ENCODE results near the gene ADAMTSL3. TPM values are rescaled to one million over a fixed set of nuclear protein-coding genes. Genes with fewer than 3 reads are reported as not detected.

ADAMTSL3 gene
- total RNA-seq, 3 donors from 2014 or later (not counting 1 experiment from before 2014, with no cell fraction given), result 0.14 to 0.43 (median 0.25) TPM

DNA sequence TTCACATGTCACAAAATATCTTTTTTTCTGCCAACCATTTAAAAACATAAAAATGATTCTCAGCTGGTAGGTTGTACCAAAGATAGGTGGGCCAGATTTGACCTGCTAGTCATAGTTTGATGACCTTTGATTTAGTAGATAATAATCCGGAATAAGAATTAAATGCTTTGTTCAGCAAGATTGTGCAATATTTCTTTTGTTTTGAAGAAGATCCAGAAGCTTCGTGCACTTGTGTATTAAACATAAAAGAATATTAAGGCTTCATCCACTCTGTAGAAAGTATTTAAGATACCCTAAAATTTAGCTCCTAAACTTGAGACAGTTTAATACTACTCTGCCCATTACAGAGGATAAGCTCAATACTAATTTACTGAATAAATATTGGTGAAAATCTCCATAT is 258.4 kb downstream of the ADAMTSL3 start:
- Mint-ChIP-seq H3K4me1 (no peaks in the 10 kb centered on the region), H3K9me3 (no peaks in the 10 kb centered on the region), H3K27me3 (ENCODE audit: low read depth in 2 of 2) (no peaks in the 10 kb centered on the region), H3K36me3 (no peaks in the 10 kb centered on the region), H3K4me3 (no peak overlapping the region), H3K27ac (no peak overlapping the region)
- H3K4me1 ChIP-seq (ENCODE audit: control insufficient read depth, insufficient read depth, low read length), result no peaks in the 10 kb centered on the region
- H3K4me3 ChIP-seq (ENCODE audit: low read length), result no peak overlapping the region
- WGBS (ENCODE audit: insufficient coverage), result 91% methylated on average over 1 of the region's 2 CpGs
- no peak overlapping the region for H3K27ac ChIP-seq (ENCODE audit: low read length)
- H3K9me3 ChIP-seq (ENCODE audit: control insufficient read depth, insufficient read depth, low read length), result no peaks in the 10 kb centered on the region
- ATAC-seq, result no peak
- no peaks in the 10 kb centered on the region for H3K27me3 ChIP-seq (ENCODE audit: control insufficient read depth, insufficient read depth, low read length)
- intact Hi-C loops (cut with micrococcal nuclease), result no loop called here
- H3K36me3 ChIP-seq (ENCODE audit: control insufficient read depth, insufficient read depth, low read length), result no peaks in the 10 kb centered on the region
- TF ChIP-seq, protein P1, sequence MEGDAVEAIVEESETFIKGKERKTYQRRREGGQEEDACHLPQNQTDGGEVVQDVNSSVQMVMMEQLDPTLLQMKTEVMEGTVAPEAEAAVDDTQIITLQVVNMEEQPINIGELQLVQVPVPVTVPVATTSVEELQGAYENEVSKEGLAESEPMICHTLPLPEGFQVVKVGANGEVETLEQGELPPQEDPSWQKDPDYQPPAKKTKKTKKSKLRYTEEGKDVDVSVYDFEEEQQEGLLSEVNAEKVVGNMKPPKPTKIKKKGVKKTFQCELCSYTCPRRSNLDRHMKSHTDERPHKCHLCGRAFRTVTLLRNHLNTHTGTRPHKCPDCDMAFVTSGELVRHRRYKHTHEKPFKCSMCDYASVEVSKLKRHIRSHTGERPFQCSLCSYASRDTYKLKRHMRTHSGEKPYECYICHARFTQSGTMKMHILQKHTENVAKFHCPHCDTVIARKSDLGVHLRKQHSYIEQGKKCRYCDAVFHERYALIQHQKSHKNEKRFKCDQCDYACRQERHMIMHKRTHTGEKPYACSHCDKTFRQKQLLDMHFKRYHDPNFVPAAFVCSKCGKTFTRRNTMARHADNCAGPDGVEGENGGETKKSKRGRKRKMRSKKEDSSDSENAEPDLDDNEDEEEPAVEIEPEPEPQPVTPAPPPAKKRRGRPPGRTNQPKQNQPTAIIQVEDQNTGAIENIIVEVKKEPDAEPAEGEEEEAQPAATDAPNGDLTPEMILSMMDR (IDR thresholded peaks at IDR 0.05), result no peak
- no peak for DNase-seq

DNA sequence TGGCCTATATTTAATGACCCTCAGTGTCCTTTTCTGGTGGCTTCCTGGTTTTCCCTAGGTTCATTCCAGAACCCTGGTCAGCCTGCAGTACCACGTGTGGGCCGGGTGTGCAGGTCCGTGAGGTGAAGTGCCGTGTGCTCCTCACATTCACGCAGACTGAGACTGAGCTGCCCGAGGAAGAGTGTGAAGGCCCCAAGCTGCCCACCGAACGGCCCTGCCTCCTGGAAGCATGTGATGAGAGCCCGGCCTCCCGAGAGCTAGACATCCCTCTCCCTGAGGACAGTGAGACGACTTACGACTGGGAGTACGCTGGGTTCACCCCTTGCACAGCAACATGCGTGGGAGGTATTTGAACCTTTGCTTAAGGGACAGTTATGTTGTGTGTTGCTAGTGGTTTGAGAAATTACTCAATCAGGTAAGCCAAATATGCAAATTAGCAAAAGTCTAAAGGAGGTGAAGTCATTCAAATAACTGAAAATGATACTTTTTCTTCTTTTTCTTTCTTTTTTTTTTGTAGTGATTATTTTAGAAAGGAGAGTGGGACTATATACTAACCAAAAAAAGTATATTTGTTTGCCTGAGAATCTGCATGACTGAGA is 259.2 kb downstream of the ADAMTSL3 start:
- Mint-ChIP-seq H3K9me3 (no peaks in the 10 kb centered on the region), H3K36me3 (no peaks in the 10 kb centered on the region), H3K4me3 (no peak overlapping the region), H3K27me3 (ENCODE audit: low read depth in 2 of 2) (no peaks in the 10 kb centered on the region), H3K4me1 (no peaks in the 10 kb centered on the region), H3K27ac (no peak overlapping the region)
- Histone ChIP-seq H3K9me3 (ENCODE audit: control insufficient read depth, insufficient read depth, low read length) (no peaks in the 10 kb centered on the region), H3K27me3 (ENCODE audit: control insufficient read depth, insufficient read depth, low read length) (no peaks in the 10 kb centered on the region), H3K36me3 (ENCODE audit: control insufficient read depth, insufficient read depth, low read length) (no peaks in the 10 kb centered on the region), H3K4me1 (ENCODE audit: control insufficient read depth, insufficient read depth, low read length) (no peaks in the 10 kb centered on the region), H3K27ac (ENCODE audit: low read length) (no peak overlapping the region), H3K4me3 (ENCODE audit: low read length) (no peak overlapping the region)
- TF ChIP-seq, protein P1 (IDR thresholded peaks at IDR 0.05), result no peak
- intact Hi-C loops (cut with micrococcal nuclease), result no loop called here
- DNase-seq, result no peak
- no peak for ATAC-seq
- WGBS (ENCODE audit: insufficient coverage), result 80% methylated on average over 14 of the region's 14 CpGs

GRCh38 chr15:83914906-83915305 is 261.0 kb downstream of the ADAMTSL3 start:
- Histone ChIP-seq H3K4me1 (ENCODE audit: control insufficient read depth, insufficient read depth, low read length) (no peaks in the 10 kb centered on the region), H3K9me3 (ENCODE audit: control insufficient read depth, insufficient read depth, low read length) (no peaks in the 10 kb centered on the region), H3K4me3 (ENCODE audit: low read length) (no peak overlapping the region), H3K36me3 (ENCODE audit: control insufficient read depth, insufficient read depth, low read length) (no peaks in the 10 kb centered on the region), H3K27me3 (ENCODE audit: control insufficient read depth, insufficient read depth, low read length) (no peaks in the 10 kb centered on the region), H3K27ac (ENCODE audit: low read length) (no peak overlapping the region)
- H3K4me1 Mint-ChIP-seq, result no peaks in the 10 kb centered on the region
- no peaks in the 10 kb centered on the region for H3K36me3 Mint-ChIP-seq
- TF ChIP-seq, protein P1 (IDR thresholded peaks at IDR 0.05), result no peak
- H3K27ac Mint-ChIP-seq, result no peak overlapping the region
- H3K4me3 Mint-ChIP-seq, result no peak overlapping the region
- intact Hi-C loops (cut with micrococcal nuclease), result no loop called here
- H3K27me3 Mint-ChIP-seq (ENCODE audit: low read depth in 2 of 2), result no peaks in the 10 kb centered on the region
- DNase-seq (no peak), ATAC-seq (no peak)
- WGBS (ENCODE audit: insufficient coverage), result 60% methylated on average over 1 of the region's 1 CpG
- no peaks in the 10 kb centered on the region for H3K9me3 Mint-ChIP-seq

GRCh38 chr15:83917432-83917831 is 263.5 kb downstream of the ADAMTSL3 start:
- ATAC-seq (no peak), DNase-seq (no peak)
- no peaks in the 10 kb centered on the region for H3K9me3 ChIP-seq (ENCODE audit: control insufficient read depth, insufficient read depth, low read length)
- H3K27ac ChIP-seq (ENCODE audit: low read length), result no peak overlapping the region
- H3K9me3 Mint-ChIP-seq, result no peaks in the 10 kb centered on the region
- H3K4me3 ChIP-seq (ENCODE audit: low read length), result no peak overlapping the region
- no peaks in the 10 kb centered on the region for H3K36me3 ChIP-seq (ENCODE audit: control insufficient read depth, insufficient read depth, low read length)
- no peaks in the 10 kb centered on the region for H3K4me1 Mint-ChIP-seq
- H3K4me1 ChIP-seq (ENCODE audit: control insufficient read depth, insufficient read depth, low read length), result no peaks in the 10 kb centered on the region
- no peak overlapping the region for H3K27ac Mint-ChIP-seq
- intact Hi-C loops (cut with micrococcal nuclease), result no loop called here
- no peaks in the 10 kb centered on the region for H3K36me3 Mint-ChIP-seq
- no peak overlapping the region for H3K4me3 Mint-ChIP-seq
- TF ChIP-seq, protein P1 (IDR thresholded peaks at IDR 0.05), result no peak
- H3K27me3 ChIP-seq (ENCODE audit: control insufficient read depth, insufficient read depth, low read length), result no peaks in the 10 kb centered on the region
- WGBS (ENCODE audit: insufficient coverage), result no CpG with 5 or more reads among the region's 1 CpG
- H3K27me3 Mint-ChIP-seq (ENCODE audit: low read depth in 2 of 2), result no peaks in the 10 kb centered on the region
